PFSK-1 (cell line): ENCODE results near the gene KDM1A. TPM values are rescaled to one million over a fixed set of nuclear protein-coding genes. Genes with fewer than 3 reads are reported as not detected.

Experiments used
- FOXP2 ChIP-seq: optimal IDR thresholded peaks from 2 replicates; pipeline ENCODE3; 2011; ENCODE audit warnings: borderline replicate concordance, control low read depth, inconsistent platforms; ENCODE audit not compliant: insufficient read depth; ENCODE audit errors: extremely low read length, extremely low read depth
- POLR2AphosphoS5 ChIP-seq: IDR thresholded peaks from 2 replicates; pipeline ENCODE4 v1.6.1; 2012; ENCODE audit warnings: low read depth, mild to moderate bottlenecking, control low read depth, low read length, moderate library complexity
- REST ChIP-seq, 2 experiments: IDR thresholded peaks; 2 replicates each; pipeline versions ENCODE4 v1.6.1 to v1.8.0; 2011 to 2012; ENCODE audit warnings: low read depth in 2 of 2, low read length in 2 of 2, control low read depth in 1 of 2, inconsistent platforms in 1 of 2, mild to moderate bottlenecking in 1 of 2, moderate library complexity in 1 of 2; ENCODE audit not compliant: insufficient read depth in 1 of 2
- SIN3A ChIP-seq: IDR thresholded peaks from 2 replicates; pipeline ENCODE4 v1.6.1; 2012; ENCODE audit warnings: mild to moderate bottlenecking, low read length, moderate library complexity, borderline replicate concordance; ENCODE audit not compliant: insufficient read depth
- TAF1 ChIP-seq: IDR thresholded peaks from 2 replicates; pipeline ENCODE4 v1.6.1; 2012; ENCODE audit warnings: low read length, control low read depth, borderline replicate concordance; ENCODE audit not compliant: insufficient read depth
- polyA plus RNA-seq: library from polyadenylated mRNA; unstranded; fragments of >200 nt; gene quantifications from one replicate; pipeline ENCODE4 v1.2.1, GENCODE V29; 2012; ENCODE audit warnings: low read depth, missing spikeins; ENCODE audit not compliant: insufficient read length

The KDM1A gene
- 51.6 TPM for polyA plus RNA-seq

GRCh38 chr1:23019094-23019862 is at the start of gene KDM1A:
Gene KDM1A, plus strand, starts transcription at chr1:23019468. Its CDS starts 129 bp downstream, at chr1:23019597.
- TF ChIP-seq TAF1, result peak; percentile 97
- peak; percentile 76; the same call in 1 of the 2 replicates for TF ChIP-seq SIN3A
- TF ChIP-seq FOXP2, result peak; percentile 67
- TF ChIP-seq POLR2AphosphoS5, result no peak; the same call in 1 of the 2 replicates
- TF ChIP-seq REST (IDR thresholded peaks at IDR 0.05; ENCODE audit: insufficient read depth in 1 of 2, low read depth in 2 of 2, low read length in 2 of 2), result peak in 1 of 2 experiments; percentile 59; a peak in 1 of 4 replicates

GRCh38 chr1:22970096-22970495 is 49.2 kb upstream of the KDM1A start:
- TF ChIP-seq SIN3A (no peak), TAF1 (no peak), FOXP2 (no peak), REST (IDR thresholded peaks at IDR 0.05; ENCODE audit: insufficient read depth in 1 of 2, low read depth in 2 of 2, low read length in 2 of 2) (no peak), POLR2AphosphoS5 (no peak)

- TF ChIP-seq SIN3A (no peak), POLR2AphosphoS5 (no peak), REST (IDR thresholded peaks at IDR 0.05; ENCODE audit: insufficient read depth in 1 of 2, low read depth in 2 of 2, low read length in 2 of 2) (no peak), TAF1 (no peak), FOXP2 (no peak)
Measured at GRCh38 chr1:22971161-22971560, 48.1 kb upstream of the KDM1A start.

GRCh38 chr1:22971611-22972405 is 47.5 kb upstream of the KDM1A start:
- TF ChIP-seq REST (IDR thresholded peaks at IDR 0.05; ENCODE audit: insufficient read depth in 1 of 2, low read depth in 2 of 2, low read length in 2 of 2), result no peak
- no peak for TF ChIP-seq SIN3A
- no peak for TF ChIP-seq POLR2AphosphoS5
- TF ChIP-seq FOXP2, result no peak
- TF ChIP-seq TAF1, result no peak
